ENCODE data around the gene ATAD3A.

ATAD3A gene

DNA sequence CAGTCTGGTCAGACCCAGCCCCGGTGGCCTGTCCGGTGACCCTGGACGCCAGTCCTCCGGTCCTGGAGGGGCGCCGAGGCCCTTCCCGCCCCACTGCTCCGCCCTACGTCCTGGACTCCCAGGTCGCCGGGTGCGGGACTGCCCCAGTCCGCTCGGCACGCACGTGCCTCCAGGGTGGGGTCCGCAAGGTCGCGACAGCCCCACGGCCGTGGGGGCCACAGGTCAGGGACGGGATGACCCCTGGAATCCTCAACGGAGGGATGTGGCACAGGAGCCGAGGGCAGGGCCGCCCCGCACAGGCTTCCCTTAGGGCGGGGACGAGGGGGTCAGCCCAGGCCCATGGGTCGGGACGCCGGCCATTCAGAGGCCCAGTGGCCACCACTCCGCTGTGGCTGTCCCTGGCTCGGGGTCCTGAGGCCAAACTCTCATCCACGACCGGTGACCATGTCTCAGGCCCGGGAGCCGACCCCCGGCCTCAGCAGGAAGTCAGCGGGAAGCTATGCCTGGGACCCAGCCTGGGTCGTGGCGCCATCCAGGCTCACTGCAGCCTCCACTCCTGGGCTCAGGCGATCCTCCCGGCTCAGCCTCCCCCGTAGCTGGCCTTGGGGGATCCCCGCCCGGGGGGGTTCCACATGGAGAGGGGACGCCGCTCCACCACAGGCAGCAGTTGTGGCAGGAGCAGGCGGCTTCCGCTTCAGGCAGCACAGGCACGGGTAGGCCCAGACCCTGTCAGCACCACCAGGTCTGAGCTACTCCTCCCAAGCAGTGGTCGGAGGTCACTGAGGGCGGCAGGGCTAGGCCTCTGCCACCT, 29.1 kb downstream of the ATAD3A start:
- TF ChIP-seq, protein P1, sequence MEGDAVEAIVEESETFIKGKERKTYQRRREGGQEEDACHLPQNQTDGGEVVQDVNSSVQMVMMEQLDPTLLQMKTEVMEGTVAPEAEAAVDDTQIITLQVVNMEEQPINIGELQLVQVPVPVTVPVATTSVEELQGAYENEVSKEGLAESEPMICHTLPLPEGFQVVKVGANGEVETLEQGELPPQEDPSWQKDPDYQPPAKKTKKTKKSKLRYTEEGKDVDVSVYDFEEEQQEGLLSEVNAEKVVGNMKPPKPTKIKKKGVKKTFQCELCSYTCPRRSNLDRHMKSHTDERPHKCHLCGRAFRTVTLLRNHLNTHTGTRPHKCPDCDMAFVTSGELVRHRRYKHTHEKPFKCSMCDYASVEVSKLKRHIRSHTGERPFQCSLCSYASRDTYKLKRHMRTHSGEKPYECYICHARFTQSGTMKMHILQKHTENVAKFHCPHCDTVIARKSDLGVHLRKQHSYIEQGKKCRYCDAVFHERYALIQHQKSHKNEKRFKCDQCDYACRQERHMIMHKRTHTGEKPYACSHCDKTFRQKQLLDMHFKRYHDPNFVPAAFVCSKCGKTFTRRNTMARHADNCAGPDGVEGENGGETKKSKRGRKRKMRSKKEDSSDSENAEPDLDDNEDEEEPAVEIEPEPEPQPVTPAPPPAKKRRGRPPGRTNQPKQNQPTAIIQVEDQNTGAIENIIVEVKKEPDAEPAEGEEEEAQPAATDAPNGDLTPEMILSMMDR (IDR thresholded peaks at IDR 0.05; ENCODE audit: insufficient read depth, low read depth, low read length, missing control alignments) = no peak
- no peak overlapping the region for H3K4me3 ChIP-seq (ENCODE audit: low read depth, low read length)

GRCh38 chr1:1541956-1542765, 30.2 kb downstream of the ATAD3A start:
- no peak for DNase-seq (ENCODE audit: low read depth)
- H3K4me3 ChIP-seq (ENCODE audit: low read depth, low read length) = no peak overlapping the region
- TF ChIP-seq, protein P1 (IDR thresholded peaks at IDR 0.05; ENCODE audit: insufficient read depth, low read depth, low read length, missing control alignments) = no peak

More for the DNA sequence above, 29.1 kb downstream of the ATAD3A start:
- no peak for DNase-seq (ENCODE audit: low read depth)

DNA sequence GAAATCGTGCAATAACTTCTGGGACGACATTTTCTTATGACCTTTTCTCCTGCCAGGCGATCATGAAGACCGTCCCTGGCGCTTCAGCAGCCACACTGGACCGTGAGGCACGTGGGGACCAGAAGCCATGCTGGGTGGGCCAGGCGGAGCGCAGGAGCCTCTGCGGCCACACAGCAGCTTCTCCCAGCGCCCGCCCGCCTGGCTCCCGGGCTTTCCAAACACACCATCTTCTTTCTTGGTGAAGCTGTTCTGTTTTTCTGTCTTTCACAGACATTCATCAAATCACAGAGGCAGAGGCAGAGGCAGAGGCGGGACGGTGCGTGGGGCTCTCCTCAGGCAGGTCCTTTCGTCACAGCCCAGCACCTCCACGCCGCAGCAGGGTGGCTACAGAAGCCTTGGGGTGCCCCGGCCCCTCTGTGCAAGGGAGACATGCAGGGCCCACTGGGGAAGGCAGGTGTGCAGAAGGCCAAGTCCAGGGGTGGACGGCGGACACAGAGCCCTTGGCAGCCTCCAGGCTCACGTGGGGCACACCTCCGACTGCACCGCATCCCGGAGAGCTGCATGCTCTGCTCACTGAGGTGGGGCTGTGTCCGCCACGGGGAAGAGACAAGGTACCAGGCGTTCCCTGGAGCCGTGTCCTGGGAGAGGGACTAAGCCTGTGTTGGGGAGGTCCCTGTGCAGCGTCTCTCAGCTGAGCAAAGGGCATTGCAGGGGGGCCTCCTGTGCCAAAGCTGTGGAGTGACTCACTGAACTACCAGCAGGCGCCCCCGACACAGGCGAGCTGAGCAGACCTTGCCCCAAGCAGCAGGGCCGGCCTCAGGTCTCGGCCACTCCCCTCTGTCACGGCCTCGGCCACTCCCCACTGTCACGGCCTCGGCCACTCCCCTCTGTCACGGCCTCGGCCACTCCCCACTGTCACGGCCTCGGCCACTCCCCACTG, 31.1 kb downstream of the ATAD3A start:
- H3K4me3 ChIP-seq (ENCODE audit: low read depth, low read length) = no peak overlapping the region
- TF ChIP-seq, protein P1 (IDR thresholded peaks at IDR 0.05; ENCODE audit: insufficient read depth, low read depth, low read length, missing control alignments) = no peak
- no peak for DNase-seq (ENCODE audit: low read depth)

DNA sequence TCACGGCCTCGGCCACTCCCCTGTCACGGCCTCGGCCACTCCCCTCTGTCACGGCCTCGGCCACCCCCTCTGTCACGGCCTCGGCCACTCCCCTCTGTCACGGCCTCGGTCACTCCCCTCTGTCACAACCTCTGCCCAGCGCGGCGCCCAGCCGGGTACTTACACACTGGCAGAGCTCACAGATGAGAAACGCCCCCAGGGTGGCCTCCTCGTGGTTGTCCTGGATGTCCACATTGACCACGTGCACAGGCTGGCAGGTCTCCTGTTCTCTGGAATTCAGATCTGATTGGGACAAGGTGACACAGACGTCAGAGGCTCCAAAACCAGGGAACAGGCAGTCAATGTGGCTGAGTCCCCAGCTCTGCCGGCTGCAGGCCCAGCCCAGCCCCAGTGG, 31.7 kb downstream of the ATAD3A start:
- TF ChIP-seq, protein P1 (IDR thresholded peaks at IDR 0.05; ENCODE audit: insufficient read depth, low read depth, low read length, missing control alignments) = no peak
- DNase-seq (ENCODE audit: low read depth) = no peak
- no peak overlapping the region for H3K4me3 ChIP-seq (ENCODE audit: low read depth, low read length)

GRCh38 chr1:1544544-1544943, 32.6 kb downstream of the ATAD3A start:
- no peak for DNase-seq (ENCODE audit: low read depth)
- TF ChIP-seq, protein P1 (IDR thresholded peaks at IDR 0.05; ENCODE audit: insufficient read depth, low read depth, low read length, missing control alignments) = no peak
- no peak overlapping the region for H3K4me3 ChIP-seq (ENCODE audit: low read depth, low read length)

GRCh38 chr1:1545946-1546737, 34.2 kb downstream of the ATAD3A start:
- TF ChIP-seq, protein P1 (IDR thresholded peaks at IDR 0.05; ENCODE audit: insufficient read depth, low read depth, low read length, missing control alignments) = no peak
- DNase-seq (ENCODE audit: low read depth) = no peak
- H3K4me3 ChIP-seq (ENCODE audit: low read depth, low read length) = no peak overlapping the region

All from GM12865 (cell line).